HCT116 (cell line): ENCODE results near the gene ACOXL. TPM values are rescaled to one million over a fixed set of nuclear protein-coding genes. Genes with fewer than 3 reads are reported as not detected.

ENCODE experiments used
- ATAC-seq: fragments of 200-7000 bp; cut with Tn5 transposase; 2 replicates; pipeline ENCODE4 v1.9.1; 2020; ENCODE audit warnings: mild to moderate bottlenecking, moderate library complexity
- BruUV-seq: library from RNA; stranded (reverse); fragments of 400-500 nt; replicated peaks from 2 replicates; lab custom pipeline; 2021; lab: Mats Ljungman, UMichigan
- CTCF ChIA-PET: fragments of 300-600 bp; sonication (Branson Sonifier 250); formaldehyde crosslinking; loops from one replicate; lab custom pipeline; 2021; ENCODE audit warnings: antibody characterized with exemption; lab: Charles Lee
- POLR2A ChIA-PET: fragments of 300-600, 350-600 bp; sonication (Branson Sonifier 250); formaldehyde crosslinking; loops from one replicate; lab custom pipeline; 2021; ENCODE audit warnings: antibody characterized with exemption; lab: Charles Lee
- RAD21 ChIA-PET, 2 experiments: fragments of 300-600 bp; sonication (Branson Sonifier 250); formaldehyde crosslinking; loops; one replicate each; lab custom pipeline; 2023; ENCODE audit warnings: low total read pairs in 2 of 2; ENCODE audit not compliant: uncharacterized antibody in 2 of 2, unreplicated experiment in 2 of 2, low non-redundant PET in 1 of 2; lab: Charles Lee
- DNase-seq: peaks from one replicate; pipeline ENCODE4 v3.0.0-alpha.2; 2010; ENCODE audit warnings: low read depth, low spot score
- H2AFZ ChIP-seq: fragments of 200-600 bp; shearing (Covaris generic), sonication (generic); 2 replicates; pipeline ENCODE4 v1.6.1; 2017; ENCODE audit warnings: low read depth, mixed run types, mixed read lengths, antibody characterized with exemption, low read length; ENCODE audit not compliant: poor library complexity, severe bottlenecking
- H3K27ac ChIP-seq: 2 replicates; pipeline ENCODE4 v1.5.1; 2012; ENCODE audit warnings: low read depth, low read length
- H3K27me3 ChIP-seq: fragments of 200-600 bp; sonication (generic); 2 replicates; pipeline ENCODE4 v1.6.1; 2016; ENCODE audit warnings: mixed run types, low read length, mixed read lengths; ENCODE audit not compliant: insufficient read depth
- H3K36me3 ChIP-seq, 2 experiments: fragments of 200-500 bp in 1 of 2; fragments of 200-600 bp in 1 of 2; sonication (Bioruptor generic) in 1 of 2; sonication (generic) in 1 of 2; 2 replicates each; pipeline versions ENCODE4 v1.5.1 to v1.6.1; 2014 to 2016; ENCODE audit warnings: low read length in 2 of 2, inconsistent platforms in 1 of 2, mixed read lengths in 1 of 2, mixed run types in 1 of 2; ENCODE audit not compliant: insufficient read depth in 2 of 2, control insufficient read depth in 1 of 2
- H3K4me1 ChIP-seq, 2 experiments: fragments of 200-600 bp in 1 of 2; sonication (generic) in 1 of 2; 2 replicates each; pipeline versions ENCODE4 v1.5.1 to v1.6.1; 2012 to 2017; ENCODE audit warnings: low read length in 2 of 2, inconsistent platforms in 1 of 2, mild to moderate bottlenecking in 1 of 2, mixed read lengths in 1 of 2, mixed run types in 1 of 2, moderate library complexity in 1 of 2; ENCODE audit not compliant: insufficient read depth in 2 of 2, control insufficient read depth in 1 of 2
- H3K4me2 ChIP-seq: fragments of 200-600 bp; sonication (generic); 2 replicates; pipeline ENCODE4 v1.6.1; 2017; ENCODE audit warnings: mixed run types, low read length, mixed read lengths
- H3K4me3 ChIP-seq, 2 experiments: fragments of 200-600 bp in 1 of 2; sonication (generic) in 1 of 2; replicated peaks in 1 of 2; 2 replicates each; pipeline ENCODE4 v1.5.1; 2011 to 2016; ENCODE audit warnings: low read length in 2 of 2, control low read depth in 1 of 2, low read depth in 1 of 2, mild to moderate bottlenecking in 1 of 2, mixed read lengths in 1 of 2, mixed run types in 1 of 2
- H3K79me2 ChIP-seq: fragments of 200-600 bp; sonication (generic); 2 replicates; pipeline ENCODE4 v1.6.1; 2017; ENCODE audit warnings: mild to moderate bottlenecking, mixed run types, low read length, moderate library complexity, mixed read lengths; ENCODE audit not compliant: insufficient read depth
- H3K9ac ChIP-seq: fragments of 200-600 bp; sonication (generic); 2 replicates; pipeline ENCODE4 v1.6.1; 2016; ENCODE audit warnings: low read length, mixed read lengths
- H3K9me2 ChIP-seq: fragments of 200-600 bp; sonication (generic), shearing (Covaris generic); 2 replicates; pipeline ENCODE4 v1.6.1; 2017; ENCODE audit warnings: mixed run types, mild to moderate bottlenecking, moderate library complexity; ENCODE audit not compliant: insufficient read depth
- H3K9me3 ChIP-seq, 2 experiments: fragments of 200-500 bp in 1 of 2; fragments of 200-600 bp in 1 of 2; sonication (Bioruptor generic) in 1 of 2; sonication (generic) in 1 of 2; 2 replicates each; pipeline ENCODE4 v1.6.1; 2014 to 2017; ENCODE audit warnings: low read length in 2 of 2, mixed read lengths in 2 of 2, inconsistent platforms in 1 of 2, low read depth in 1 of 2, mild to moderate bottlenecking in 1 of 2, mixed run types in 1 of 2, moderate library complexity in 1 of 2; ENCODE audit not compliant: control insufficient read depth in 1 of 2, insufficient read depth in 1 of 2
- H4K20me1 ChIP-seq: fragments of 200-600 bp; sonication (generic), shearing (Covaris generic); 2 replicates; pipeline ENCODE4 v1.6.1; 2017; ENCODE audit warnings: mixed run types, mild to moderate bottlenecking, moderate library complexity; ENCODE audit not compliant: insufficient read depth
- ATF3 ChIP-seq: IDR thresholded peaks from 2 replicates; pipeline ENCODE4 v1.6.1; 2012
- CBX3 ChIP-seq: IDR thresholded peaks from 2 replicates; pipeline ENCODE4 v1.6.1; 2012; ENCODE audit warnings: low read depth
- CEBPB ChIP-seq: IDR thresholded peaks from 2 replicates; pipeline ENCODE4 v1.6.1; 2012; ENCODE audit warnings: low read depth
- CTCF ChIP-seq, 3 experiments: fragments of 200-600 bp in 1 of 3; sonication (generic) in 1 of 3; IDR thresholded peaks in 2 of 3; conservative IDR thresholded peaks in 1 of 3; 2 replicates each; pipeline ENCODE4 v1.5.1; 2012 to 2017; ENCODE audit warnings: low read depth in 2 of 3, low read length in 2 of 3, antibody characterized with exemption in 1 of 3, borderline replicate concordance in 1 of 3, control low read depth in 1 of 3, mild to moderate bottlenecking in 1 of 3, mixed read lengths in 1 of 3, mixed run types in 1 of 3, moderate library complexity in 1 of 3; ENCODE audit not compliant: insufficient read depth in 1 of 3
- EGR1 ChIP-seq: IDR thresholded peaks from 2 replicates; pipeline ENCODE4 v1.6.1; 2012; ENCODE audit warnings: low read depth
- ELF1 ChIP-seq: IDR thresholded peaks from 2 replicates; pipeline ENCODE4 v1.6.1; 2012; ENCODE audit warnings: low read depth, borderline replicate concordance
- EZH2 ChIP-seq: fragments of 200-600 bp; sonication (generic); IDR thresholded peaks from 2 replicates; pipeline ENCODE4 v1.6.1; 2017; ENCODE audit warnings: antibody characterized with exemption, mixed run types
- EZH2phosphoT487 ChIP-seq: fragments of 200-600 bp; IDR thresholded peaks from 2 replicates; pipeline ENCODE4 v1.6.1; 2018; ENCODE audit warnings: antibody characterized with exemption, borderline replicate concordance
- FOSL1 ChIP-seq: IDR thresholded peaks from 2 replicates; pipeline ENCODE4 v1.6.1; 2012; ENCODE audit warnings: low read depth
- JUND ChIP-seq: IDR thresholded peaks from 2 replicates; pipeline ENCODE4 v1.6.1; 2012
- MAX ChIP-seq: IDR thresholded peaks from 2 replicates; pipeline ENCODE4 v1.6.1; 2012
- POLR2A ChIP-seq: IDR thresholded peaks from 2 replicates; pipeline ENCODE4 v1.7.0; 2011; ENCODE audit warnings: borderline replicate concordance; ENCODE audit not compliant: insufficient read depth, insufficient read length; ENCODE audit errors: extremely low read depth
- RAD21 ChIP-seq: IDR thresholded peaks from 2 replicates; pipeline ENCODE4 v1.6.1; 2012; ENCODE audit warnings: low read depth, mild to moderate bottlenecking
- SIN3A ChIP-seq: IDR thresholded peaks from 2 replicates; pipeline ENCODE4 v1.6.1; 2012; ENCODE audit warnings: low read depth
- SRF ChIP-seq: IDR thresholded peaks from 2 replicates; pipeline ENCODE4 v1.6.1; 2012; ENCODE audit warnings: low read depth
- YY1 ChIP-seq: IDR thresholded peaks from 2 replicates; pipeline ENCODE4 v1.6.1; 2011; ENCODE audit warnings: low read length, low read depth, moderate library complexity, mild to moderate bottlenecking; ENCODE audit not compliant: insufficient replicate concordance; ENCODE audit errors: extremely low read depth
- ZFX ChIP-seq: fragments of 450-650 bp; IDR thresholded peaks from 2 replicates; pipeline ENCODE4 v1.6.1; 2017
- ZNF274 ChIP-seq: fragments of 200-500 bp; sonication (Bioruptor generic); IDR thresholded peaks from 2 replicates; pipeline ENCODE4 v1.6.1; 2014; ENCODE audit warnings: mild to moderate bottlenecking, low read depth, low read length, inconsistent platforms
- intact Hi-C: fragments of 100-400 bp; cut with micrococcal nuclease; formaldehyde crosslinking; loops from 2 replicates; pipeline ENCODE4 v1.10.0; 2022
- total RNA-seq: library from RNA; stranded (reverse); gene quantifications from one replicate; pipeline ENCODE4 v1.2.1, GENCODE V29; 2021; ENCODE audit not compliant: unreplicated experiment
- TF ChIP-seq, protein P1 (sequence below): IDR thresholded peaks from 2 replicates; pipeline ENCODE4 v1.6.1; 2012; ENCODE audit warnings: low read depth
- TF ChIP-seq, protein P2 (sequence below): IDR thresholded peaks from 2 replicates; pipeline ENCODE4 v1.6.1; 2011; ENCODE audit warnings: mild to moderate bottlenecking, low read length, moderate library complexity; ENCODE audit not compliant: insufficient replicate concordance; ENCODE audit errors: extremely low read depth

The ACOXL gene
- total RNA-seq, 1 experiment from 2014 or later: 5.5 TPM

DNA sequence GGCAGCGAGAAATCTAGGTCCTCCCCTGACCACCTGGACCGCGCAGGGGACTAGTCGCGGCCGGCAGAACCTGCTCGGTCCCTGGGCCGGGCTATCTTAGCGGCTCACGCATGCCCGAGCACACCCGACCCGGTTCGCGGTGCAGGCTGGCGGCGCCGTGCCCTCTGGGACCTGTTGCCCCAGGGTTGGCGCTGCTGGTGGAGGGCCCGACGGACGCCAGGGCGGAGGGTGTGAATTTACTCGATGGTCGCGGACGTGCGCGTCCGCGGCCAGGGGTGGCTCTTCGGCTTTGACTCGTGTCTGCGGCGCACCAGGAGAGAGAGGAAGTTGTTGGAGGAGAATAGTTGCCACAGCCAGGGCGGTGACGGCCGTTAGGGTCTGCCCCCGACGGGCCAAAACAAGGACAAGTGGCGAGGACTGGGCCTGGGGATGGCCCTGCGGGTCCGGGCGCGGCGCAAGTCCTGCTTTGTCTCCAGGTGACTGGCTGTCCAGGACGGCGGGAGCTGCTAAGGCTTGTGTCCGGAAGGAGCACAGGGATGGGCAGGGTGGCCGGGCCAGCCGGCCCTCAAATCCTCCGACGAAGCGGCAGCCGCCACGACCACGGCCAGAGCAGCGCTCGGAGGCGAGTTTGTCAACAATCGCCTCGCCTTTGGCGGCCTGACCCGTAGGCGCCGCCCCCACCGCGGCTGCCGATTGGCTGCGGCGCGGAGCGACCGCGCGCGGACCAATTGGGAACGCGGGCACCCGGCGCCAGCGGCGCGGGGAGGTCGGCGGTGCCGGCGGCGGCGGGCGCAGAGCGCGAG lies 389.7 kb downstream of the ACOXL start:
- peak overlapping the region; percentile 91 for H3K9ac ChIP-seq
- H3K27ac ChIP-seq: peak overlapping the region; percentile 81; the same call in 1 of the 2 replicates
- intact Hi-C loops: no loop called here
- H3K79me2 ChIP-seq: peaks cover 49% of the 10 kb centered on the region
- ChIA-PET RAD21 (no interaction called here), CTCF (no interaction called here), POLR2A (interaction anchor here (1.4 kb wide), 1 partner anchor 56 kb away, joined by 3 read pairs; no protein-coding TSS in a partner anchor)
- no peak overlapping the region for H2AFZ ChIP-seq
- no peaks in the 10 kb centered on the region for H3K9me3 ChIP-seq
- BruUV-seq: no TSS peak
- H3K27me3 ChIP-seq: no peaks in the 10 kb centered on the region
- peaks cover 26 to 51% of the 10 kb centered on the region in 2 experiments for H3K4me1 ChIP-seq
- H4K20me1 ChIP-seq: peaks cover 5% of the 10 kb centered on the region; the same call in 1 of the 2 replicates
- peaks cover 15 to 26% of the 10 kb centered on the region in 2 experiments; a peak in 3 of 4 replicates for H3K36me3 ChIP-seq
- ATAC-seq (peak; percentile 71), DNase-seq (peak; percentile 73)
- H3K9me2 ChIP-seq: no peaks in the 10 kb centered on the region
- H3K4me2 ChIP-seq: peak overlapping the region; percentile 100
- H3K4me3 ChIP-seq: peak overlapping the region; percentile 88 to 93
- no peak for TF ChIP-seq FOSL1
- TF ChIP-seq ATF3: no peak
- no peak for TF ChIP-seq ELF1
- TF ChIP-seq, protein P1, sequence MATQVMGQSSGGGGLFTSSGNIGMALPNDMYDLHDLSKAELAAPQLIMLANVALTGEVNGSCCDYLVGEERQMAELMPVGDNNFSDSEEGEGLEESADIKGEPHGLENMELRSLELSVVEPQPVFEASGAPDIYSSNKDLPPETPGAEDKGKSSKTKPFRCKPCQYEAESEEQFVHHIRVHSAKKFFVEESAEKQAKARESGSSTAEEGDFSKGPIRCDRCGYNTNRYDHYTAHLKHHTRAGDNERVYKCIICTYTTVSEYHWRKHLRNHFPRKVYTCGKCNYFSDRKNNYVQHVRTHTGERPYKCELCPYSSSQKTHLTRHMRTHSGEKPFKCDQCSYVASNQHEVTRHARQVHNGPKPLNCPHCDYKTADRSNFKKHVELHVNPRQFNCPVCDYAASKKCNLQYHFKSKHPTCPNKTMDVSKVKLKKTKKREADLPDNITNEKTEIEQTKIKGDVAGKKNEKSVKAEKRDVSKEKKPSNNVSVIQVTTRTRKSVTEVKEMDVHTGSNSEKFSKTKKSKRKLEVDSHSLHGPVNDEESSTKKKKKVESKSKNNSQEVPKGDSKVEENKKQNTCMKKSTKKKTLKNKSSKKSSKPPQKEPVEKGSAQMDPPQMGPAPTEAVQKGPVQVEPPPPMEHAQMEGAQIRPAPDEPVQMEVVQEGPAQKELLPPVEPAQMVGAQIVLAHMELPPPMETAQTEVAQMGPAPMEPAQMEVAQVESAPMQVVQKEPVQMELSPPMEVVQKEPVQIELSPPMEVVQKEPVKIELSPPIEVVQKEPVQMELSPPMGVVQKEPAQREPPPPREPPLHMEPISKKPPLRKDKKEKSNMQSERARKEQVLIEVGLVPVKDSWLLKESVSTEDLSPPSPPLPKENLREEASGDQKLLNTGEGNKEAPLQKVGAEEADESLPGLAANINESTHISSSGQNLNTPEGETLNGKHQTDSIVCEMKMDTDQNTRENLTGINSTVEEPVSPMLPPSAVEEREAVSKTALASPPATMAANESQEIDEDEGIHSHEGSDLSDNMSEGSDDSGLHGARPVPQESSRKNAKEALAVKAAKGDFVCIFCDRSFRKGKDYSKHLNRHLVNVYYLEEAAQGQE: no peak
- no peak for TF ChIP-seq JUND
- TF ChIP-seq EZH2phosphoT487: no peak
- no peak for TF ChIP-seq ZNF274
- TF ChIP-seq CBX3: no peak
- no peak for TF ChIP-seq EZH2
- TF ChIP-seq CEBPB: no peak
- TF ChIP-seq EGR1: no peak
- no peak for TF ChIP-seq CTCF (IDR thresholded peaks at IDR 0.05 in 2 of 3, conservative IDR thresholded peaks at IDR 0.05 in 1 of 3; ENCODE audit: borderline replicate concordance in 1 of 3, insufficient read depth in 1 of 3, low read depth in 2 of 3, low read length in 2 of 3)
- no peak for TF ChIP-seq SIN3A
- TF ChIP-seq MAX: no peak
- TF ChIP-seq SRF: no peak
- no peak for TF ChIP-seq YY1
- TF ChIP-seq ZFX: peak; percentile 8; the same call in 1 of the 2 replicates
- TF ChIP-seq, protein P2, sequence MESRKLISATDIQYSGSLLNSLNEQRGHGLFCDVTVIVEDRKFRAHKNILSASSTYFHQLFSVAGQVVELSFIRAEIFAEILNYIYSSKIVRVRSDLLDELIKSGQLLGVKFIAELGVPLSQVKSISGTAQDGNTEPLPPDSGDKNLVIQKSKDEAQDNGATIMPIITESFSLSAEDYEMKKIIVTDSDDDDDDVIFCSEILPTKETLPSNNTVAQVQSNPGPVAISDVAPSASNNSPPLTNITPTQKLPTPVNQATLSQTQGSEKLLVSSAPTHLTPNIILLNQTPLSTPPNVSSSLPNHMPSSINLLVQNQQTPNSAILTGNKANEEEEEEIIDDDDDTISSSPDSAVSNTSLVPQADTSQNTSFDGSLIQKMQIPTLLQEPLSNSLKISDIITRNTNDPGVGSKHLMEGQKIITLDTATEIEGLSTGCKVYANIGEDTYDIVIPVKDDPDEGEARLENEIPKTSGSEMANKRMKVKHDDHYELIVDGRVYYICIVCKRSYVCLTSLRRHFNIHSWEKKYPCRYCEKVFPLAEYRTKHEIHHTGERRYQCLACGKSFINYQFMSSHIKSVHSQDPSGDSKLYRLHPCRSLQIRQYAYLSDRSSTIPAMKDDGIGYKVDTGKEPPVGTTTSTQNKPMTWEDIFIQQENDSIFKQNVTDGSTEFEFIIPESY: no peak
- TF ChIP-seq POLR2A: peak; percentile 33
- no peak for TF ChIP-seq RAD21
